ENCODE results near the gene LRTM1. TPM values are rescaled to one million over a fixed set of nuclear protein-coding genes. Genes with fewer than 3 reads are reported as not detected.

LRTM1 gene
- total RNA-seq, 1 experiment from 2014 or later: not detected

DNA sequence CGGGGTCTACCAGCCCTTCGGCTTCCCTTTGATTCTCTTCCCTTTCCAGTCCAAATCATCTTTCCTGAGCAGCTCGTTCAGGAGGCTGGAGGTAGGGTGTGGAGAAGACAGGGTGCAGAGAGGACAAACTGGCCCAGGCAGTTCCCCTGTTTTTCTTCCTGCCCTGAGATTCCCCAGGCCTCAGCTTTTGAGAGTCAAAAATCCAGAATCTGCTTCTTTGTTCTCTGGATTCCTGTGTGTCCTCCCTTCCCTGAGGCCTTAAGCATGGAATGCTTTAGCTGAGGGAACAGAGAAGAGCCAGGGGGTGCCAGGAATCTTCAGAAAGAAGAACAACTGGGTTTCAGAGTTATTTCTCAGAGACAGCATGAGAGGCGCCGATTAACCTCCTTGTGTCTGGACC, 26.7 kb upstream of the LRTM1 start:
- TF ChIP-seq, protein P1, sequence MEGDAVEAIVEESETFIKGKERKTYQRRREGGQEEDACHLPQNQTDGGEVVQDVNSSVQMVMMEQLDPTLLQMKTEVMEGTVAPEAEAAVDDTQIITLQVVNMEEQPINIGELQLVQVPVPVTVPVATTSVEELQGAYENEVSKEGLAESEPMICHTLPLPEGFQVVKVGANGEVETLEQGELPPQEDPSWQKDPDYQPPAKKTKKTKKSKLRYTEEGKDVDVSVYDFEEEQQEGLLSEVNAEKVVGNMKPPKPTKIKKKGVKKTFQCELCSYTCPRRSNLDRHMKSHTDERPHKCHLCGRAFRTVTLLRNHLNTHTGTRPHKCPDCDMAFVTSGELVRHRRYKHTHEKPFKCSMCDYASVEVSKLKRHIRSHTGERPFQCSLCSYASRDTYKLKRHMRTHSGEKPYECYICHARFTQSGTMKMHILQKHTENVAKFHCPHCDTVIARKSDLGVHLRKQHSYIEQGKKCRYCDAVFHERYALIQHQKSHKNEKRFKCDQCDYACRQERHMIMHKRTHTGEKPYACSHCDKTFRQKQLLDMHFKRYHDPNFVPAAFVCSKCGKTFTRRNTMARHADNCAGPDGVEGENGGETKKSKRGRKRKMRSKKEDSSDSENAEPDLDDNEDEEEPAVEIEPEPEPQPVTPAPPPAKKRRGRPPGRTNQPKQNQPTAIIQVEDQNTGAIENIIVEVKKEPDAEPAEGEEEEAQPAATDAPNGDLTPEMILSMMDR (IDR thresholded peaks at IDR 0.05; ENCODE audit: unreplicated experiment): no peak
- Mint-ChIP-seq H3K9me3 (ENCODE audit: unreplicated experiment) (no peaks in the 10 kb centered on the region), H3K27ac (ENCODE audit: low read depth, unreplicated experiment) (no peak overlapping the region), H3K36me3 (ENCODE audit: insufficient read depth, unreplicated experiment) (peaks cover 12% of the 10 kb centered on the region), H3K27me3 (ENCODE audit: insufficient read depth, unreplicated experiment) (no peaks in the 10 kb centered on the region), H3K4me3 (ENCODE audit: unreplicated experiment) (no peak overlapping the region), H3K4me1 (ENCODE audit: insufficient read depth, unreplicated experiment) (peaks cover 24% of the 10 kb centered on the region)
- BruUV-seq (replicated peaks): no TSS peak
- POLR2A ChIA-PET: no interaction called here
- intact Hi-C loops (cut with micrococcal nuclease): loop anchor here (5.0 kb wide), 5 partner anchors 43 to 943 kb away; no protein-coding TSS in a partner anchor
- CTCF ChIA-PET: interaction anchor here (0.7 to 1.5 kb wide), 3 partner anchors 38 to 526 kb away, joined by 3 to 5 read pairs (median 4); no protein-coding TSS in a partner anchor
- no peak for DNase-seq (ENCODE audit: unreplicated experiment)

DNA sequence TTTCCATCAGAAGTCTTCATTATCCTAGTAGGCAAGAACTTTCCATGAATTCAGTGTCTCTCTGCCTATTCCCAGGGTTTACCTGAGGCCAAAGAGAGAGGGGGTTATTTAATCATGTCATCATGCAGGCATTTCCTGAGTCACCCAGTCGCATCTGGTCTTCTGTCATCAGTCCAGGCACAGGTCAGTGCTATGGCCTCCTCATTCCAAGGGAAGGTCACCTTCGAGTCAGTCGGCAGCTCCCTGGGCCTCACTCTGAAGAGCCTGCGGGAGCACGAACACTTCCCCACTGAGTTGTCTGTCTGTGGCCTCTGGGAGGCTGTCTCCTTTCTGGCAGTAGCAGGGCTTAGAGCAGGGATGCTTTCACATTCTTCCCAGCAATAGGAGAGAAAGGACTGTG, 26.2 kb upstream of the LRTM1 start:
- intact Hi-C loops (cut with micrococcal nuclease): loop anchor here (5.0 kb wide), 5 partner anchors 43 to 943 kb away; no protein-coding TSS in a partner anchor
- no peak overlapping the region for H3K27ac Mint-ChIP-seq (ENCODE audit: low read depth, unreplicated experiment)
- TF ChIP-seq, protein P1 (IDR thresholded peaks at IDR 0.05; ENCODE audit: unreplicated experiment): no peak
- H3K4me1 Mint-ChIP-seq (ENCODE audit: insufficient read depth, unreplicated experiment): peaks cover 24% of the 10 kb centered on the region
- no peak overlapping the region for H3K4me3 Mint-ChIP-seq (ENCODE audit: unreplicated experiment)
- peaks cover 12% of the 10 kb centered on the region for H3K36me3 Mint-ChIP-seq (ENCODE audit: insufficient read depth, unreplicated experiment)
- POLR2A ChIA-PET: no interaction called here
- peak; percentile 47 for DNase-seq (ENCODE audit: unreplicated experiment)
- H3K9me3 Mint-ChIP-seq (ENCODE audit: unreplicated experiment): no peaks in the 10 kb centered on the region
- no peaks in the 10 kb centered on the region for H3K27me3 Mint-ChIP-seq (ENCODE audit: insufficient read depth, unreplicated experiment)
- CTCF ChIA-PET: no interaction called here
- no TSS peak for BruUV-seq (replicated peaks)

GRCh38 chr3:54951405-54951804, 23.5 kb upstream of the LRTM1 start:
- CTCF ChIA-PET: interaction anchor here (0.5 to 1.2 kb wide), 3 partner anchors 216 to 1350 kb away, joined by 3 to 5 read pairs (median 3); no protein-coding TSS in a partner anchor
- H3K27me3 Mint-ChIP-seq (ENCODE audit: insufficient read depth, unreplicated experiment): no peaks in the 10 kb centered on the region

DNA sequence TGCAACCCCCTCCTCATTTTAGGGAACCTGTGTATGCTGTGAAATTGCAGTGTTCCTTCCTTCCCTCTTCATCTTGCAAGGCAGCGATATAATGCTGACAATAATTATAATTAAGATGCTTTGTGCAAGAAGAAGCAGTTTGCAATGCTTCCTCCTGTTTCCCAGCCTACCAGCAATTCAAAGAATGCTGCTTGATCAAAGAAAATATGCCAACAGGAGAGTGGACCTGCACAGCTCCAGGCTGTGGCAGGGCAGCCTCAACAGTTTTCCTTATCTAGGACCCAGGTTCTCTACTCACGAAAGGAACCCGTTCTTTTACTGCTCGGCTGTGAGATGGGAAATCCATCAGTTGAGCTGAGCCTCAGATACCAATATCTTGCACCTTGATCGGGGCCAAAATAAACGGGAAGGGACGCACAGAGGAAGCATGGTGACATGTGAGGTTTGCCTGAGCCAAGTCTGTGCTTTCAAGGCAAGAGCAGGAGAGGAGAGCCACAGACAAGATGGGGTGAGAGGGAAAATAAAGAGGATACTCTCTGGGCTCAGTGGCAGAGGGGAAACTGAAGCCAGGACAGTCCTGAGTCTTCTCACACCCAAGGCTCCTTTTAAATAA, 22.6 kb upstream of the LRTM1 start:
- H3K4me1 Mint-ChIP-seq (ENCODE audit: insufficient read depth, unreplicated experiment): peaks cover 20% of the 10 kb centered on the region
- H3K27ac Mint-ChIP-seq (ENCODE audit: low read depth, unreplicated experiment): no peak overlapping the region
- no peak for DNase-seq (ENCODE audit: unreplicated experiment)
- H3K36me3 Mint-ChIP-seq (ENCODE audit: insufficient read depth, unreplicated experiment): peaks cover 12% of the 10 kb centered on the region
- H3K4me3 Mint-ChIP-seq (ENCODE audit: unreplicated experiment): no peak overlapping the region
- no peaks in the 10 kb centered on the region for H3K27me3 Mint-ChIP-seq (ENCODE audit: insufficient read depth, unreplicated experiment)
- H3K9me3 Mint-ChIP-seq (ENCODE audit: unreplicated experiment): no peaks in the 10 kb centered on the region
- no TSS peak for BruUV-seq (replicated peaks)
- ChIA-PET CTCF (interaction anchor here (0.5 to 0.6 kb wide), 3 partner anchors 104 to 780 kb away, joined by 3 to 4 read pairs (median 3); partner anchors contain the start of gene WNT5A), POLR2A (no interaction called here)
- intact Hi-C loops (cut with micrococcal nuclease): loop anchor here (1.0 to 5.0 kb wide), 8 partner anchors 47 to 947 kb away; partner anchors contain the start of gene WNT5A
- TF ChIP-seq, protein P1 (IDR thresholded peaks at IDR 0.05; ENCODE audit: unreplicated experiment): no peak

More at GRCh38 chr3:54951405-54951804, 23.5 kb upstream of the LRTM1 start:
- Mint-ChIP-seq H3K36me3 (ENCODE audit: insufficient read depth, unreplicated experiment) (peaks cover 12% of the 10 kb centered on the region), H3K4me1 (ENCODE audit: insufficient read depth, unreplicated experiment) (peaks cover 20% of the 10 kb centered on the region), H3K4me3 (ENCODE audit: unreplicated experiment) (no peak overlapping the region), H3K27ac (ENCODE audit: low read depth, unreplicated experiment) (no peak overlapping the region), H3K9me3 (ENCODE audit: unreplicated experiment) (no peaks in the 10 kb centered on the region)
- BruUV-seq (replicated peaks): no TSS peak
- intact Hi-C loops (cut with micrococcal nuclease): loop anchor here (1.0 to 5.0 kb wide), 8 partner anchors 46 to 946 kb away; partner anchors contain the start of gene WNT5A
- TF ChIP-seq, protein P1 (IDR thresholded peaks at IDR 0.05; ENCODE audit: unreplicated experiment): peak; percentile 50
- POLR2A ChIA-PET: no interaction called here
- peak; percentile 78 for DNase-seq (ENCODE audit: unreplicated experiment)

Measured in MCF 10A (cell line).